IMR-90 (cell line): ENCODE measurements around the gene SMIM44. TPM values are rescaled to one million over a fixed set of nuclear protein-coding genes. Genes with fewer than 3 reads are reported as not detected.

Source experiments
- polyA plus RNA-seq, 3 experiments: library from polyadenylated mRNA; depleted of rRNA; stranded (reverse); fragments of >200 nt; gene quantifications; 2 replicates each; pipeline ENCODE4 v1.2.3, GENCODE V29; 2012; ENCODE audit warnings: low replicate concordance in 1 of 3
- total RNA-seq: library from RNA; depleted of rRNA; stranded (reverse); fragments of >200 nt; gene quantifications from 2 replicates; pipeline ENCODE4 v1.2.3, GENCODE V29; 2012
- TF ChIP-seq, protein P1 (sequence below): fragments of 150-350 bp; IDR thresholded peaks from 2 replicates; pipeline ENCODE4 v1.6.1; 2017; ENCODE audit warnings: mild to moderate bottlenecking, antibody characterized with exemption, low read length, low read depth

The SMIM44 gene
- total and polyA plus RNA-seq, 2 of the 4 experiments (the other 2 are of a cell fraction): not detected

DNA sequence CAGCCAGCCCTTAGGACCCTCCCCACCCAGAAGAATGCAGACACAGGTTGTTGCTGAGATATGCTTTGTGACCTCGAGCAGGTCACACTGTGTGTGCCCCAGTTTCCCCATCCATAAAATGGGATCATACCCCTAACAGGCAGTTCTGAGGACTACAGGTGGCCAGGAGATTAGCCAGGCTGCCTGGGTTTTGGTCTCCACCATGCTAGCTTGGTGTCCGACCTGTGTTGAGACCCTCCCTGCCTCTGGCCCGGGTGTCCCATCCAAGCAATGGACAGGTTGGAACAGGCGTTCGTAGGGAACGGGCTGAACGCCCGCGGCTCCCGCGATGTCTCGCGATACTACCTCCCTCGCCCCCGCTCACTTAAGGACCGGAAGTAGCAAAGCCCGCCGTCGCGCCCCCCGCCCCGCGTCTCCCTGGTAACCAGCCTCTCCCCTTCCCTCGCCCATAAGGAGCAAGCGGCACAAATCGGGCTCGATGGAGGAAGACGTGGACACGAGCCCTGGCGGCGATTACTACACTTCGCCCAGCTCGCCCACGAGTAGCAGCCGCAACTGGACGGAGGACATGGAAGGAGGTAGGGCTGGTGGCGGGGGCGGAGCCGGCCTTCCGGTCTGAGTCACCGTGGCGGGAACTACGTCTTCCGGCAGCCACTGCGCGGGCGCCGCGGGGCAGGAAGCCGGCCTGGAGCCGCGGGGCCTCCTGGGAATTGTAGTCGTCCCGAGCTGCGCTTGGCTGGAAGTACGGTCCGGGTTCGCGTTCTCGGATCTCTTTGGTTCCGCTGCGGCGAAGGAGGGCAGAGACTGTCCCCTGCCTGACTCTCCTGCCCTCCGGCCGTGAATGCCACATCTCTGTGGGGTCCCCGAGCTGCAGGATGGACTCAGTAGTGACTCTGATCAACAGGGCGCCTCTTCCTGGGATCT is 48.3 kb downstream of the SMIM44 start (continued):
- TF ChIP-seq, protein P1, sequence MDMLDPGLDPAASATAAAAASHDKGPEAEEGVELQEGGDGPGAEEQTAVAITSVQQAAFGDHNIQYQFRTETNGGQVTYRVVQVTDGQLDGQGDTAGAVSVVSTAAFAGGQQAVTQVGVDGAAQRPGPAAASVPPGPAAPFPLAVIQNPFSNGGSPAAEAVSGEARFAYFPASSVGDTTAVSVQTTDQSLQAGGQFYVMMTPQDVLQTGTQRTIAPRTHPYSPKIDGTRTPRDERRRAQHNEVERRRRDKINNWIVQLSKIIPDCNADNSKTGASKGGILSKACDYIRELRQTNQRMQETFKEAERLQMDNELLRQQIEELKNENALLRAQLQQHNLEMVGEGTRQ: no peak
